SHP77 (cell line): ENCODE measurements around the gene TEX35.
"Not testable (repeated sequence)": the region's sequence is repeated elsewhere in the genome, so short reads cannot be mapped to it uniquely, and the experiment has no call there.

Experiments used
- DNase-seq, 2 experiments: peaks; one replicate each; lab custom pipeline; 2025; lab: John Stamatoyannopoulos, UW

The TEX35 gene

GRCh38 chr1:178541829-178542553 is 29.1 kb downstream of the TEX35 start:
- peak; percentile 30 to 61 for DNase-seq

- peak; percentile 43 to 56 for DNase-seq
These were observed 29.8 kb downstream of the TEX35 start for GRCh38 chr1:178542554-178543289.

DNA sequence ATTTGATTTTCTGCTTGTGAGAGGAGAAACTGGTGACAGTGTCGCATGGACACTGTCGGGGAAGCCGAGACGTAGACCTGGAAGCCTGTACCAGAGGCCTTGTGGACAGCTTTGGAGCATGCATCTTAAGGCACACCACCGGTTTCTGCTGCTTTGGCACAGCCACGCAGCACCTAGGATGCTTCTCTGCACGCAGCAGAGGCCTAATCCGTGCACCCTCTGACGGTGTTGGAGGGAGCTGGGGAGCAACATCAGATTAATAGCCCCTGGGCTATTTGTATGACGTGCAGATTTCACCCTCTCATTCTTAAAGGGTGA is 30.3 kb downstream of the TEX35 start:
- DNase-seq = peak in 1 of 2 experiments; percentile 41

- DNase-seq = no peak
These were observed 31.6 kb downstream of the TEX35 start for GRCh38 chr1:178544531-178544930.

GRCh38 chr1:178548108-178548507 is 35.2 kb downstream of the TEX35 start:
- no peak for DNase-seq

DNA sequence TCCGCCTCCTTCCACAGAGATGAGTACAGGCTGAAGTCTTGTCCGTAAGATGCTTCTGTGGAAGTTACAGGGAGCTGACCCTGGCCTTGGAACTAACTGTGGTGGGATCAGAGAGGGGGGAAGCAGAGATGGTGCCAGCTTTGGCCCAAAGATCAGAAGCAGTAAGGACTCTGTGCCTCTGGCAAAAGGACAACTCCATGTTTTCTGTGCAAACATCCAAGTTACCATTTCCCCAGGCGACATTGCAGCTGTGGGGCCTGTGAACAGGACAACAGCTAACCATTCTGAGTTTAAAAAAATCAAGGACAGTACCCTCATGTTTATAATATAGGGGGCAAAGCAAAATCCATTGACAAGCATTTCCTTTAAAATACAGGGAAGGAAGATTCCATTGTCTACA is 38.4 kb downstream of the TEX35 start:
- DNase-seq = no peak

DNA sequence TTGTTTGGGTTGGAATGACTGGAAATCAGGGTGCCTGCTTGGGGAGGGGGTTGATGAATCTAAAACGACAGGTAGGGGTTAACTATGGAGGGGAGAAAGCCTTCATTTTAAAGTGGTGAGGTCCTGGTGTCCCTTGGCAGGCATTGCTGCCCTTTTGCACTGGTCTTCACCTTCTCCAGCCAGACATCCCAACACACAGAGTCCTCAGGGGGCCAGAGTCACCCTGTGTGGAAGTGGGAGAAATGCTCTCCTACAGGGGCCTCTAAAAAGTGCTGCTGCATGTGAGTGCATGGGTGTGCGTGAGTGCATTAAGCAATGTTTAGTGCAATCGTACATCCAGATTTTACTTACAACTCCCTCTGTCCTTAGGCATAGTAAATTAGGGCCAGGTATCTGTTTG is 39.0 kb downstream of the TEX35 start:
- no peak for DNase-seq

DNA sequence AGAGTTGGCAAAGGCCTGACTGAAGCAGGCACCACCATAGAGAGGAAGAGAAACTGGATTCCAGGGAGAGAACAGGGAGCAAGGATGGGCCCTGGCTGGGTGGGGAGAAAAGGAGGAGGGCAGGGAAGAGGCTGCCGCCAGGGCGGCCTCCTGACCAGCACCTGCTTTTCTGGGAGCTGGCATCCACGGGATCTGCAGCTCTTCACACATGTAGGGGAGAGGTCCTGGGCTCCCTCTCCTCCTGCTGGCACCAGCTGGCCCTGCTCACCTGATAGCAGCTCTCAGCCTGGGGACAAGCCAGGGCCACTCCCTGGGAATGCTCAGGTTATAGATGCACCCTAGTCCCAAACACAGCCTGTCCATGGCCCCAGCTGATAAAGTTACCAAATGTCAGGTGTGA is 39.9 kb downstream of the TEX35 start:
- no peak for DNase-seq

DNA sequence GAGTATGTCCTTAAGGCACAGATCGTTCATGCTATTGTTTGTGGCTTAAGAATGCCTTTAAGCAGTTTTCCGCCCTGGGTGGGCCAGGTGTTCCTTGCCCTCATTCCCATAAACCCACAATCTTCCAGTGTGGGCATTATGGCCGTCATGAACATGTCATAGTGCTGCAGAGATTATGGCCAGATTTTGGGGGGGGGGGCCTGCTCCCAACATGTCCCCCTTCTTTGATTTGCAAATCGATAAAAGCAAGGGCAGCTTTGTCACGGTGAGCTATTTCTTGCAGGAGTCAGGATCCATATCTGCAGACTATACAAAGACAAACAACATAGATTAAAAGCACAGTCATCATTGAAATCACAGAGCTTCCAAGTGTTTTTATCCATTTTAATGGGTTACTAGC is 41.4 kb downstream of the TEX35 start:
- DNase-seq = not testable (repeated sequence)

DNA sequence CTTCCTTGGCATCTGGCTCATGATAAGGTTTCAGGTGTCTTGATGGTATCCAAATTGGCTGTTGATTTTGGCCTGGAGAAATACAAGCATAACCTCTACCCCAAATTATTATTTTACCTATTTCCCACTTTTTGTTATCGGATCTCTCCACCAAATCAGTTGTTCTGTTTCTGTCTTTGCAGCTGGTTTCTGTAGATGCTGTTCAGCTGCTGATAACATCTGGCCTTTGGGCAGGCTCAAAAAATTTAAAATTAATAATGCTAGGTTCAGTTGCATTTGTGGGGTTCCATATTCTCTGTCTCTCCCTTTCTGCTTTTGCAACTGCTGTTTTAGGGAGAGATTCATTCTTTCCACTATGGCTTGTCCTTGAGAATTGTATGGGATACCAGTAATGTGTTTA is 42.7 kb downstream of the TEX35 start:
- not testable (repeated sequence) for DNase-seq

- not testable (repeated sequence) for DNase-seq
These were observed 45.9 kb downstream of the TEX35 start for GRCh38 chr1:178558816-178559215.

DNA sequence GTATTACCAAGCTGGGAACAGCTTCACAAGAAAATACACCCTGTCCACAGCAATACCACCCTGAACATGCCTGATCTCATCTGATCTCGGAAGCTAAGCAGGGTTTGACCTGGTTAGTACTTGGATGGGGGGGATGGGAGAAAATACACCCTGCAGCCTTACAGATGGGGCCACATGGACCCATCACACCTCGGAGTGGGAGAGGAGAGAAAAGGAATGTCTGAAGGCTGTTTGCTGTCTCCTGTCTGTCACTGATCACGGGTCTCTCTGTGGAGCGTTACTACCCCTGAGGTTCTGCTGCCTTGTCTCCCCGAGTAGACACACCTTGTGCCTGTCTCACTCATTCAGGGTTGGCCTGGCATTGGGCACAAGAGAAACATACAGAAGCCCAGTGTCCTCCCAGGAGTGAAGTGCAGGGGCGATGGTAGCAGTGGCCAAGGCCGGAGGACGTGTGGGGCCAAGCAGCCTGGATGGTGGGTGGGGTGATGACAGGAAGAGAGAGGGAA is 48.0 kb downstream of the TEX35 start:
- DNase-seq = no peak

- DNase-seq = no peak
These were observed 50.4 kb downstream of the TEX35 start for GRCh38 chr1:178563099-178563820.

DNA sequence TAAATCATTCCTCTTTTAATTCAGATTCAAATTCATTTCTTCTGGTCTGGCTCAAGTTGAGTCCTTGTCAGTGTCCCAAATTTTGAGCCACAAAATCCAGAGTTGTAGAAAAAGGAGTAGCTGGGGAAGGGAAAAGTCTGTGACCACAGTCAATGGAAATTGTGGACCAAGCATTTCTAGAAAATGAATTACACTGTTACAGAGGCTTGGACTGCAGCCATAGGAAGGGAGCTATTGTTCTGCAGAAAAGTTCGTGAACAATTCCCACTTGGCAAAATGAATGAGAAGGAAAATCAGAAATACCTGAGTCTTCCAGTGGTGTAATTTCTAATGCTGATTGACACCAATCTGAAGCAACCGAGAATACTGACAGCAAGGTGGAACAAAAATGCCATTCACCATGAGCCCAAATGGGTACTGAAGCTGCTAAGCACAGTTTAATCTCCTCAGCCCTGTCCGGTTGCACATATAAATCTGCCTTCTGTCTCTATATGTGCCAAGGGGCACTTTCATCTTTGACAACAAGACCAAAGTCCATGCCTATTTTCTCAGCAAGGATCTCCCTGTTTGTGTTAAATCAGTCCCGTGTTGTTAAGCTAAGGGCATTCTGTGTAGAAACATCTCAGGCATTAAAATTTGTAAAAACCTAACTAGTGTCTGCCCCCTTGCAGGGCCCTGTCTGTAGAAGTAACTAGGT is 51.3 kb downstream of the TEX35 start:
- no peak for DNase-seq

DNA sequence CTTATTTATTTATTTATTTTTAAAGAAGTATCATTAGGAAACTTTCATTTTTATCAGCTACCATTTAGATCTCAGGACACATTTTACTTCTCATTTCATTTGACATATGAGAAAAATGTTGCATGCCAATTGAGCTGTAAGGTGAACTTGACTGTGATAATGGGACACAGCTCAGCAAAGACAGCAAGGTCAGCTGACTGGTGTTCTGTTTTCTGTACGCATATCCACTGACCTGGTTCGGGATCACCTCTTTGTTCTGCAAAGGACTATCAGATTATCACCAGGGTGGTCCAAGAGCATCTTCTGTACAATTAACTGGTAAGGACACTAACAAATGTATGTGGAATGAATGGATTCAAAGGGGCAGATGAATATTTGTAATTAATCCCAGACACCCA is 51.9 kb downstream of the TEX35 start:
- DNase-seq = no peak

GRCh38 chr1:178565586-178565985 is 52.7 kb downstream of the TEX35 start:
- no peak for DNase-seq

DNA sequence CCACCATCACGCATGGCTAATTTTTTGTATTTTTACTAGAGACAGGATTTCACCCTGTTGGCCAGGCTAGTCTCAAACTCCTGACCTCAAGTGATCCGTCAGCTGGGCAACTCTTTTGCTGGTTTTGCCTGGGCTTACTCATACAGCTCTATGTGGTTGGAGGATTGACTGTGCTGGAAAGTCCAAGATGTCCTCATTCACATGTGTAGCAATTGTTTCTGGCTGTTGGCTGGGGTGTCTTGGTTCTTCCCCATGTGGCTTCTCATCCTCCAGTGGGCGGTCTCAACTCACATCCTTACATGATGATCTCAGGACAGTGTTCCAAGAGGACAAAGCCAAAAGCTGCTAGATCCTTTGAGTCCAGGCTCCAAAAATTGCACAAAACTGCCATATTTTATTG is 53.3 kb downstream of the TEX35 start:
- no peak for DNase-seq

GRCh38 chr1:178571807-178572206 is 58.9 kb downstream of the TEX35 start:
- DNase-seq = no peak
